Ovary (tissue), 9 donors: Measurements from ENCODE around the gene LAMP5. TPM values are rescaled to one million over a fixed set of nuclear protein-coding genes. Genes with fewer than 3 reads are reported as not detected.

Experiments
- DNase-seq, 5 donors: peaks; one replicate each; pipeline ENCODE4 v3.0.0-alpha.2; 2019 to 2020
- H3K27ac ChIP-seq, 2 donors: fragments of 200-600 bp; one replicate each; pipeline versions ENCODE4 v1.5.1 to v1.8.0; 2019 to 2022
- H3K27me3 ChIP-seq: fragments of 200-600 bp; one replicate; pipeline ENCODE4 v1.8.0; 2022
- H3K36me3 ChIP-seq: fragments of 200-600 bp; sonication (generic); one replicate; pipeline ENCODE4 v1.5.1; 2019
- H3K4me1 ChIP-seq: one replicate; pipeline ENCODE4 v1.8.1; 2013; ENCODE audit warnings: mild to moderate bottlenecking, moderate library complexity; ENCODE audit not compliant: insufficient read depth
- H3K4me3 ChIP-seq: fragments of 200-600 bp; sonication (generic); one replicate; pipeline ENCODE4 v1.5.1; 2017
- H3K9me3 ChIP-seq, 2 donors: fragments of 200-600 bp in 1 of 2; sonication (generic) in 1 of 2; one replicate each; pipeline versions ENCODE4 v1.5.1 to v1.8.1; 2013 to 2019; ENCODE audit warnings: mild to moderate bottlenecking in 1 of 2, moderate library complexity in 1 of 2
- CTCF ChIP-seq, 3 donors: fragments of 450-650 bp in 2 of 3; fragments of 200-600 bp in 1 of 3; IDR thresholded peaks; one replicate each; pipeline versions ENCODE4 v1.5.1 to v1.8.0; 2016 to 2022; ENCODE audit warnings: antibody characterized with exemption in 3 of 3, mild to moderate bottlenecking in 1 of 3
- EP300 ChIP-seq: sonication (generic); formaldehyde crosslinking; IDR thresholded peaks from one replicate; pipeline ENCODE4 v1.6.1; 2017; ENCODE audit warnings: antibody characterized with exemption
- POLR2A ChIP-seq: fragments of 450-650 bp; IDR thresholded peaks from one replicate; pipeline ENCODE4 v1.6.1; 2017; ENCODE audit warnings: antibody characterized with exemption, mild to moderate bottlenecking, moderate library complexity
- WGBS, 3 donors: extraction: QIAGEN DNeasy Blood & Tissue Kit in 1 of 3; methylation state at CpG; one replicate each; pipeline versions ENCODE4 v1.1.5 to v1.1.7; 2013 to 2017; 5-methylcytosine and 5-hydroxymethylcytosine counted together
- intact Hi-C, 4 donors: fragments of 100-400 bp; cut with DNase I; formaldehyde crosslinking; loops; one replicate each; pipeline versions ENCODE4 v1.11.0 to v1.15.1; 2022 to 2023
- polyA plus RNA-seq, 2 donors: library from polyadenylated mRNA; stranded (reverse); fragments of 200-250 nt in 1 of 2; fragments of 350-450 nt in 1 of 2; fragmentation: Illumina TruSeq in 1 of 2; extraction: RNeasy Lipid Tissue Mini Kit (QIAGEN cat#74804) in 1 of 2; gene quantifications; one replicate each; pipeline ENCODE4 v1.2.3, GENCODE V29; 2013 to 2014
- total RNA-seq, 7 donors: library from RNA; depleted of rRNA in 2 of 7; stranded (reverse); fragments of >200 nt in 2 of 7; fragmentation: NEBNext Ultra II Directional in 3 of 7; extraction: Animal tissue kit (Norgen Biotek cat#: 25700) in 3 of 7; gene quantifications; one replicate each; pipeline versions ENCODE4 v1.1.0 to v1.2.4, GENCODE V29; 2016 to 2023
- donor health status: DM: no; HTN: no; CAD: no; lungs with moderate emphysema.
- donor health status: DM: no; HTN: no; CAD: no.
- donor health status: Bipolar disorder and iron deficiency.
- donor health status: DM: yes; HTN: yes; CAD: no.
- donor health status: DM: no; HTN: no; CAD: no.
- donor health status: DM: yes; HTN: yes; CAD: no.

Gene LAMP5
- total and polyA plus RNA-seq, 9 donors: 0.91 to 39.5 (median 5.2) TPM

- TF ChIP-seq CTCF (IDR thresholded peaks at IDR 0.05): no peak
- no peak for TF ChIP-seq EP300
- TF ChIP-seq POLR2A: no peak
- Histone ChIP-seq H3K9me3 (no peaks in the 10 kb centered on the region), H3K4me1 (no peaks in the 10 kb centered on the region), H3K27ac (no peak overlapping the region), H3K36me3 (no peaks in the 10 kb centered on the region), H3K27me3 (no peaks in the 10 kb centered on the region), H3K4me3 (no peak overlapping the region)
- DNase-seq: no peak
- intact Hi-C loops: no loop called here
- WGBS, 3 donors: 29 to 49% (median 43%) methylated on average over 28 to 31 of the region's 31 CpGs
Measured at GRCh38 chr20:9506964-9507369, 7.4 kb upstream of the LAMP5 start.

GRCh38 chr20:9507544-9508239 is 6.7 kb upstream of the LAMP5 start:
- WGBS, 3 donors: 28 to 50% (median 48%) methylated on average over 36 to 37 of the region's 37 CpGs

GRCh38 chr20:9508240-9508661 is 6.1 kb upstream of the LAMP5 start:
- H3K27ac ChIP-seq: no peak overlapping the region
- 21 to 34% (median 26%) methylated on average over 23 of the region's 23 CpGs for WGBS, 3 donors
- H3K9me3 ChIP-seq: no peaks in the 10 kb centered on the region
- TF ChIP-seq CTCF (IDR thresholded peaks at IDR 0.05) (no peak), POLR2A (no peak), EP300 (no peak)
- H3K4me3 ChIP-seq: no peak overlapping the region
- intact Hi-C loops: no loop called here
- no peaks in the 10 kb centered on the region for H3K27me3 ChIP-seq
- H3K4me1 ChIP-seq: no peaks in the 10 kb centered on the region
- no peaks in the 10 kb centered on the region for H3K36me3 ChIP-seq
- no peak for DNase-seq

More at GRCh38 chr20:9507544-9508239, 6.7 kb upstream of the LAMP5 start:
- Histone ChIP-seq H3K4me1 (no peaks in the 10 kb centered on the region), H3K4me3 (no peak overlapping the region), H3K27me3 (no peaks in the 10 kb centered on the region), H3K9me3 (no peaks in the 10 kb centered on the region), H3K36me3 (no peaks in the 10 kb centered on the region), H3K27ac (no peak overlapping the region)
- TF ChIP-seq CTCF (IDR thresholded peaks at IDR 0.05) (no peak), POLR2A (no peak), EP300 (no peak)
- DNase-seq: no peak
- intact Hi-C loops: no loop called here

- Histone ChIP-seq H3K4me3 (no peak overlapping the region), H3K27me3 (no peaks in the 10 kb centered on the region), H3K9me3 (no peaks in the 10 kb centered on the region), H3K4me1 (no peaks in the 10 kb centered on the region), H3K27ac (no peak overlapping the region), H3K36me3 (no peaks in the 10 kb centered on the region)
- no peak for DNase-seq
- WGBS, 3 donors: 43 to 56% (median 47%) methylated on average over 29 to 30 of the region's 30 CpGs
- intact Hi-C loops: no loop called here
- TF ChIP-seq EP300 (no peak), POLR2A (no peak), CTCF (IDR thresholded peaks at IDR 0.05) (no peak)
Measured at GRCh38 chr20:9508696-9509178, 5.7 kb upstream of the LAMP5 start.
